ENCODE data around the gene SON.
"Not testable (repeated sequence)": the region's sequence is repeated elsewhere in the genome, so short reads cannot be mapped to it uniquely, and the experiment has no call there.

SON gene

DNA sequence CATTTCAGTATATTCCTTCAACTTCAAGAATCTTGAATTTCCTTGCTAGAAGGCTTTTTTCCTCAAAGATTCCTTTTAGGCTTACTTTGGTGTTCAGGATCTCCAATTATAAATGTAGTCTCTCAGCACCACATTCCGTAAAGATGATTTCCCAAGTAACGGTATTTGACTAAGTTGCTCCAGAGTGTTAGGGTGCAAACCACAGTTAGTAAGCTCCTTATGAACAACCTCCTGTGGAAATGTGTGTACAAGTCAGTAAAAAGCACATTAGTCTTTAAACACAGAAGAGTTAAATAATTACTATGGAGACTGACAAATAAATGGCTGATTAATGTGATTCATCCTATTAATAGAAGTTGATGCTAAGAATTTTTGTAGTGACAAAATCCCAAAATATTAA is 35.4 kb downstream of the SON start:
- DNase-seq (ENCODE audit: low spot score), result no peak

DNA sequence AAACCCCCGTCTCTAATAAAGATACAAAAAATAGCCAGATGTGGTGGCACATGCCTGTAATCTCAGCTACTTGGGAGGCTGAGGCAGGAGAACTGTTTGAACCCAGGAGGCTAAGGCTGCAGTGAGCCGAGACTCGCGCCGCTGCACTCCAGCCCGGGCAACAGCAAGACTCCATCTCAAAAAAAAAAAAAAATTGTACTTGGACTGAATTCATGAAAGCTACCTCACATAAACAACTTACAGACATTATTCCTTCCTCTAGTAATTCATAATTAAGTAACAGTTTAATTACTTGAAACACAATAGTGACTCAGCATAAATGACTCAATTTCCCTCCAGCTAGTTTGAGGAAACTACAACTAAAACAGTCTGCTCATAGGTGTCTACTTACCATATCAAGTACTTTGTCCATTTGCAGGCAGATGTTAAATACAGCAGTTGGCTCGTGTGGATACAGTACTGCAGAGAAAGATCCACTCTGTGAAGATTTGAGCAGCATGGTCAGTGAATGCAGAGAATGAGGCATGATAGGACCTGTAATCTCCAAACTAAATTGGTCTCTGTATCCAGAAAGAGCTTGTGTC is 36.2 kb downstream of the SON start:
- DNase-seq (ENCODE audit: low spot score), result no peak

DNA sequence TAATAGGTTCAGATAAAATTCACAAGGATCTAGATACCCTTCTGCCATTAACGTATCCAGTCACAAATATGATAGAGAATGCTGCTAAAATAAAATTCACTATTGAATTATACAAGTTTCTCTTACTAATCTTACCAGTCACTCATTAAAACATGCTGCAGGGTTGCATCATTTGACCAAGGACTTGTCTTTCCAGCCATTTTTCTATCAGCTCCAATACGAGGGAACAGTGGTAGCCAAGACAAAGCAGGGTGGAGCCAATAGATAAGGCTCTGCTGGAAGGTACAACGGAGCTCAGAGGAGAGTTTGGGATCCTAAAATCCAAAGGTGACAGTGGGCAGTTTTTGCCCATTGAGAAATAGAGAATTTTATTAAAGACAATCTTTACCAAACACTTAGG is 41.6 kb downstream of the SON start:
- no peak for DNase-seq (ENCODE audit: low spot score)

DNA sequence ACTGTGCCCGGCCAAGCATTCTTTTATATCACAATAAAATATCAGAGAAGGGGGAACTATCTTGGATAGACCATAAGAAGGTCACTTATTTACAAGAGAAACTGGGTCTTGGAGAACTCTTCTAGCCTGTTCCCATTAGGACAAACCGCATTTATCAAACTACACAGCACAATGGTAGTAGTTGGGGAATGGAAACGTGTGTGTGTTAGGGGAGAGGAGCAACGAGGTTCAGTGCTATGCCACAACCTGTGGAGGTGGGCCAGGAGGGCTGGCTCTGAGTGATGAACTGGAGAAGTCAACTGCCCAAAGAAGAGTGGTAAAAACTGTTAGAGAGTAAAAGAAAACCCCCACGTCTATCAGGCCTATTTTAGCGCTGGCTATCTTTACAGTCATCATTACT is 44.1 kb downstream of the SON start:
- DNase-seq (ENCODE audit: low spot score), result no peak

DNA sequence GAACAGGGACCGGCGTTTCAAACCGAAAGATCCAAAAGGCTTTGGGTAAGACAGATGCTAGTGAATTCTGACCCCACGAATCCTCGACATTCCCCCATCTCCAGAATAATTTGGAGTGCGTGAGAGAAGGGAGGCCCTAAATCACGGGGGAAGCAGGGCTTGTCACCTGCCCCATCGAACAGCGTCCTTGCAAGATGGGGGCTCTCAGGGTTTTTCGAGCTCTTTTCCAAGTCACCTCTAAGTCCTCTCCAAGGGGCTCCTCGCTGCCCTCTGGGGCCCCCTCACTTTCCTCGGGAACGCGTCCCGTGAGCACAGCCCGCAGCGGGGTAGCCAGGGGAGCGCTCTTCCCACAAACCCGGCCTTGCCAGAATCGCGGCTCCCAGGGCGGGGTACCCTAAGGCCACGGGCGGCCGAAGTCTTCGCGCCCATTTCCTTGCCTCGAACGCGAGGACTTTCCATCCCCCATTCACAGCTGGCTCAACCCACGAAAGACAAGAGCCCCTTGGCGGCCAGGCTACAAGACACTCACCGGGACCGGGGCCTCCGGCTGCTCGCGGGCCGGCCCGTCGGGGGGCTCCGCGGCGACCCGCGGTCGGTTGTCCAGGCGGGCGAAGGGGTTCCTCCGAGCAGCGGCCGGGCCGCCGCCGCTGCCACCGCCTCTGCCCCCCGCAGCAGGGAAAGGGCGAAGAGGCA is 45.1 kb downstream of the SON start:
- DNase-seq (ENCODE audit: low spot score), result peak; percentile 5

DNA sequence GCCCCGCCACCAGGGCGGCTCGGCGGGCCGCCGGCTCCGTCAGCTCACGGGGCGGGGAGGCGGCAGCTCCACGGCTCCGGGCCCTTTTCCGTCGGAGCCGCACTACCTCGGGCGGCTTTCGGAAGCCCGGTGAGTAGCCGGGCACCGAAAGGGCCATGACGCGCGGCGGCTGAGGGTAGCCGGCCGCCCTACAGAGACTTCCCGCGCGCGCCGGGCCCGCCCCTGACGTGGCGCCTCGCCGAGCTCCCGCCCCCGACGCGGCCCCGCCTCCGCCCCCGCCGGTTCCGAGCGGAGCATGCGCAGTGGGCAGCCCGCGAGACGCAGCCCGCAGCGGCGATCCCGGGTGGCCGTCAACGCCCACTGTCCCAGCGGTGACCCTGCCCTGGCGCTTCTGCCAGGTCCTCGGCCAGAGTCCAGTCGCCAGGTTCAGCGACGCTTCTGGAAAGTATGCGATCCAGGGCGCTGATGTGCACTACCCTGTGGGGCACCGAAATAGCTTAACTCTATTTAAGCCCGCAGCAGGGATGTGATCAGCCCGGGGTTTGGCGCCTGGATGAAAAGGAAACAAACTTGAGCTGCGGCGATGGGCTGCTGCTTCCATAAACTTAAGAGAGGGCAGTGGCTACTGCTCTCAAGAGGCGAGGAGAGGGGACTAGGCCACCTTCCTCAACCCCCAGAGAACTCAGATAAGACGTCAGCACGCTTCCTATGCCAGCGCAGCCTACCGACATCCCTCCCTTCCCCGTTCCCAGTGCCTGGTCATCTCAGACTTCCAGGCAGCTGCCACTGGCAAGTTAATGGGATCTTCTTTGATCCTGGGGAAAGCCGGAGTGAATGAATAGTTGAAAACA is 45.9 kb downstream of the SON start, which contains the start of gene DONSON:
DONSON (minus strand) TSS at position 200 of the 851 bp plus-strand sequence; CDS start at position 157, 43 bp downstream.
- peak; percentile 86 for DNase-seq (ENCODE audit: low spot score)

DNA sequence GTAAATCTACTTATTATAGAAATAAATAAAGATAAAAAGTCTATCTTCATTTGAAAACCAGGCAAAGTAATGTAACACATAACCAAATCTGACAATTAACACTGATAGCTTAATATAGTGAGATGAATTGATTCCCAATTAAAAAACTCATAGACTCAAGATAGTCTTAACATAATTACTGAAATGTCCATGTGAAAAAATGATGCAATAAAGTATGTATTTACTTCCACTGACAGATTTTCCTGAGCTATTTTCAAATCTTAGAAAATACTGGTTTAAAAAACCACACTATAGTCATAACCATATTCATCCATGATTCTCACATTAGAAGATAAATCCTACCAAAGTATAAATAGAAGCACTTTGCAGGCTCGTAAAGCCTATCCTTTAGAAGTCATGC is 55.2 kb downstream of the SON start:
- DNase-seq (ENCODE audit: low spot score), result no peak

DNA sequence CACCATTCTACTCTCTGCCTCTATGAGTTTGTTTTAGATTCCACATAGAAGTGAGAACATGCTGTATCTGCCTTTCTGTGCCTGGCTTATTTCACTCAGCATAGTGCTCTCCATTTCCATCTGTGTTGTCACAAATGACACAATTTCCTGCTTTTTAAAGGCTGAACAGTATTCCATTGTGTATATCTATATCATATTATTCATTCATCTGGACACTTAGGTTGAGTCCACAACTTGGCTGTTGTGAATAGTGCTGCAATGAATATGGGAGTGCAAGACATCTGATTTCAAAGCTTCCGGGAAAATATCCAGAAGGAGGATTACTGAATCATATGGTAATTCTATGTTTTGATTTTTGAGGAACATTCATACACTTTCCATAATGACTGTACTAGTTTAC is 65.7 kb downstream of the SON start:
- no peak for DNase-seq (ENCODE audit: low spot score)

DNA sequence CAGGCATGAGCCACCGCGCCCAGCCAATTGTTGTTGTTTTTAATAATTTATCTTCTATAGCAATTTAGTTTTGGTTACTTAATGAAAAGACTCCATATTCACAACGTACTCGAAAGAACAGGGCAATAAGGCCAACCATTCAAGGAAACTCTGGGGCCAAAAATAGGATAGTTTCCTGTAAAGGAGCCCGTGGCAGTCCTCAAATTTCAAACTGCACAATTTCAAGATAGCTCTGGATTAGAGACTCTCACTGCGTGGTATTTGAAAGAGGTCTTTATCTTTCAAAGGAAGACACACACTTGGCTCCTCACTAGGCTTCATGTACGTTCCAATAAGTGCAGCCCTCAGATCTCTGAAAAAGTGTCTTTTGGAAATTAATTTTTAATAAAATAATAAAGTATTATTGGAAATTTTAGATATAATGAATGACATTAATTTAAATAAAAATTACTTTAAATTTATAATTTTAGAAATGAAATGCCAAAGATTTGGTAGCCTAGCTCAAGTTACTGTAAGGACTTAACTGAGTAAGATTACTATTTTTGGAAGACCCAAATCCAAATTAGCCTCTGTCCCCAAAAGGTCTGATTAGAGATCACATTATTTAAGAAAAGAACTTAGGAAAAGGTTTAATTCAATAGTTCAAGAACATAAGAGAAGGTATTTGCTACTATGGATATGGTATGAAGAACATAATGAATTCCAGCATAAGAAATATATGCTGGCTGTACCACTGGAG is 68.3 kb downstream of the SON start:
- DNase-seq (ENCODE audit: low spot score), result no peak

DNA sequence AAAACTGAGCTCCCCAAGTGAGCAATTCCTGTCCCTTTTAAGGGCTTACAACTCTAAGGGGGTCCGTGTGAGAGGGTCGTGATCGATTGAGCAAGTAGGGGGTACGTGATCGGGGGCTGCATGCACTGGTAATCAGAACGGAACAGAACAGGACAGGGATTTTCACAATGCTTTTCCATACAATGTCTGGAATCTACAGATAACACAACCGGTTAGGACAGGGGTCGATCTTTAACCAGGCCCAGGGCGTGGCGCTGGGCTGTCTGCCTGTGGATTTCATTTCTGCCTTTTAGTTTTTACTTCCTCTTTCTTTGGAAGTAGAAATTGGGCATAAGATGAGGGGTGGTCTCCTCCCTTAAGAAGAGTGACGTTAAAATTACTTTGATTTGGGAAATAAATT is 74.7 kb downstream of the SON start:
- DNase-seq (ENCODE audit: low spot score), result not testable (repeated sequence)

DNA sequence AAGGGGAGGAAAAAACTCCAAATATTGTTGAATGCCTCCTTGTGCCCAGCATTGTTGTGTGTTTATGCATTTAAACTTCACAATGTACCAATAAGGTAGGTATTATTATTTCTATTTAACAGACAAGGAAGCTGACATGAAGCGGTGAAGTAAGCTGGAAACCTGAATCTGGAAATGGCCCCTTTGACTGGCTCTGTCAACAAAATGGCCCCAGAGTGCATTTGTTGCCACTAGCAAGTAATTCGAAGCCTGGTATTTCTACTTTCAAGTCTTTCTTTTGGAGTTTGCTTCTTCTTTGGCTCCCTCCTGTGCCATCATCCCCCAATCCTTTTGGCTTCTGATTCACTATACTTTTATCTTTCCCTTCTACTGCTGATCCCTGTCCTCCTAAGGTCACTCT is 75.6 kb downstream of the SON start:
- no peak for DNase-seq (ENCODE audit: low spot score)

DNA sequence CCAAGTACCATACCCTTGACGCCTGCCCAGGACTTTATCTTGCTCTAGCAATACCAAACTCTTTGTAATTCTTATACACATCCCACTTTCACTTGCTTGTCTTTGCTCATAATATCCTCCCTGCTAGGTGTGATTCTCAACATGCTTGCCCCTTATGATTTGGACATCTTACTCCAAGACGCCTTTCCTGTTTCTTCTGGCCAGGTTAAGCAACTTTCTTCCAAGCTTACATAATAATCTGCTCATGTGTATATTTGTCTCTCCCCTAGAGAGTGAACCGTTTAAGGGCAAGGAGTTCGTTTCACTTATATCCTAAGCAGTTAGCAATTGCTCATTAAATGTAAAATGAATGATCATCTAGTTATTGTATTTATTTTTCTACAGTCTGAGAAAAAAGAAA is 76.9 kb downstream of the SON start:
- no peak for DNase-seq (ENCODE audit: low spot score)

DNA sequence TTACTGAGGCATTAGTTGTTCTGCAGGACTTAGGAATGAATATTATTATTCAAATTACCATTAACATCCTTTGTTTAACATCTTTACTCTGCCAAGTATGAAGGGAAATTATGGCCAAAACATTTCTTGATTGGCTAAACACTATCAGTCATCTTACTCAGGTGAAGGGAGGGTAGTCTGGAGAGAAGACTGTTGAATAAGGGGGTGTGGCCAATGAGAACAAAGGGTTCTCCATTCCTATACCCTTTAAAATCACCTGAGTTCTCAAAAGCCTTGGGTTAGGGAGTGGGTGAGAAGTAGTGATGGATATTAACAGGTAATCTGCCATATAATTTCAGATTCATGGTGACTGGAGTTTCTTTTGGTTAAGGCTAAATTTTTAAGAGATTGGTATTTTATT is 79.4 kb downstream of the SON start:
- no peak for DNase-seq (ENCODE audit: low spot score)

DNA sequence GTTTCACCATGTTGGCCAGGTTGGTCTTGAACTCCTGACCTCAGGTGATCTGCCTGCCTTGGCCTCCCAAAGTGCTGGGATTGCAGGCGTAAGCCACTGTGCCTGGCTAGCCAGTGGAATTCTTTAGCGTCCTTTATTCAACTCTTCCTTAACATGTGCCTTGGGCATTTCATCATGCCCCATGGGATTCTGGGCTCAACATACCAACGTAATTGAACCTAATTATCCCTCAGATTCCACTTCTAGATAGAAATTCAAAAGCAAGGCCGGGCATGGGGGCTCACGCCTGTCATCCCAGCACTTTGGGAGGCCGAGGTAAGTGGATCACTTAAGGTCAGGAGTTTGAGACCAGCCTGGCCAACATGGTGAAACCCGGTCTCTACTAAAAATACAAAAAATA is 83.3 kb downstream of the SON start:
- DNase-seq (ENCODE audit: low spot score), result not testable (repeated sequence)
